HL-60 (cell line): ENCODE data around the gene TNIK.

Experiments
- DNase-seq, 2 experiments: peaks; one replicate each; pipeline ENCODE4 v3.0.0-alpha.2; 2010 to 2020; ENCODE audit warnings: low read depth in 1 of 2, low spot score in 1 of 2
- H3K27ac ChIP-seq: fragments of 250-450 bp; sonication (Bioruptor Pico); replicated peaks from 2 replicates; pipeline ENCODE4 v1.5.1; 2020; ENCODE audit warnings: mild to moderate bottlenecking, moderate library complexity
- H3K27me3 ChIP-seq: fragments of 250-450 bp; sonication (Bioruptor Pico); 2 replicates; pipeline ENCODE4 v1.5.1; 2021; ENCODE audit warnings: mild to moderate bottlenecking, moderate library complexity; ENCODE audit not compliant: insufficient read depth, poor library complexity, severe bottlenecking
- H3K4me3 ChIP-seq: replicated peaks from 2 replicates; pipeline ENCODE4 v1.5.1; 2011; ENCODE audit warnings: mild to moderate bottlenecking, control low read depth, low read length; ENCODE audit not compliant: insufficient read depth
- GABPA ChIP-seq: IDR thresholded peaks from 2 replicates; pipeline ENCODE4 v1.6.1; 2012; ENCODE audit warnings: low read depth
- POLR2AphosphoS5 ChIP-seq: IDR thresholded peaks from 2 replicates; pipeline ENCODE4 v1.6.1; 2012; ENCODE audit warnings: low read depth
- SPI1 ChIP-seq: IDR thresholded peaks from 2 replicates; pipeline ENCODE4 v1.6.1; 2012; ENCODE audit warnings: low read depth, mild to moderate bottlenecking, borderline replicate concordance
- TF ChIP-seq, protein P1 (sequence below): IDR thresholded peaks from 2 replicates; pipeline ENCODE4 v1.6.1; 2012; ENCODE audit warnings: low read depth; ENCODE audit not compliant: insufficient replicate concordance
- TF ChIP-seq, protein P2 (sequence below): IDR thresholded peaks from one replicate; pipeline ENCODE4 v1.5.1; 2011; ENCODE audit warnings: low read length, control low read depth, inconsistent platforms; ENCODE audit not compliant: insufficient read depth

The TNIK gene

DNA sequence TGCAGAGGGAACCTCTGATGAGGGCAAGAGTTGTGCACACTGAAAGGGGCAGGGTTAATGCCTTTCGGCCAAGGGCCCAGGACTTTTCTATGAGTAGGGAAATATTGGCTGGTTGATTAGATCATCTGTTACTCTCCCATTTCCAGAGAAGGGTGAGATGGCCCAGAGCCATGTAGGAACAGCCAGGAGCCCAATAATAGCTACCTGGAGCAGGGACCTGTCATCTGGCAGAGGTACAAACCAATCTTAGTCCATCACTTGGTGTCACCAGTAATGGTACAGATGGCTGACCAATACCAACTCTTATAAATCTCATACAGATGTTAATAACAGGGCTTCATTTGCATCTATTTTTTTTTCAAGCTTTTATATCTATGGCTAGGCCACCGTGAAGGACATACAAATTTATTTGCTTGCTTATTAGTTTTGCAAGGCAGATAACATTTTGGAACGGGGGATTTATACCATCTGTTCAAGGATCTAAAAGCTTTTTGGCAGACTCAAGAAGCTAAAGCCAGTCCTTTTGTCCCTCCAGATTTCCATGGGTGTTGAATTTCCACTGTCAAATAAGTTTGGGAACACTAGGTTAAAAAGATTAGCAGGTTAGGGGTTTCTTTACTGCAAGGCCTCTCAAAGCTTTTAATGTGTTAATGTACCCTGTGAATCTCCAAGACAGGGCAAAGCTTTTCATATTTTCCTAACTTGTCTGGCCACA is 79.3 kb downstream of the TNIK start:
- DNase-seq = no peak
- no peak overlapping the region for H3K27ac ChIP-seq
- no peaks in the 10 kb centered on the region for H3K27me3 ChIP-seq
- no peak overlapping the region for H3K4me3 ChIP-seq
- TF ChIP-seq POLR2AphosphoS5 (no peak), GABPA (no peak), SPI1 (no peak)
- TF ChIP-seq, protein P1, sequence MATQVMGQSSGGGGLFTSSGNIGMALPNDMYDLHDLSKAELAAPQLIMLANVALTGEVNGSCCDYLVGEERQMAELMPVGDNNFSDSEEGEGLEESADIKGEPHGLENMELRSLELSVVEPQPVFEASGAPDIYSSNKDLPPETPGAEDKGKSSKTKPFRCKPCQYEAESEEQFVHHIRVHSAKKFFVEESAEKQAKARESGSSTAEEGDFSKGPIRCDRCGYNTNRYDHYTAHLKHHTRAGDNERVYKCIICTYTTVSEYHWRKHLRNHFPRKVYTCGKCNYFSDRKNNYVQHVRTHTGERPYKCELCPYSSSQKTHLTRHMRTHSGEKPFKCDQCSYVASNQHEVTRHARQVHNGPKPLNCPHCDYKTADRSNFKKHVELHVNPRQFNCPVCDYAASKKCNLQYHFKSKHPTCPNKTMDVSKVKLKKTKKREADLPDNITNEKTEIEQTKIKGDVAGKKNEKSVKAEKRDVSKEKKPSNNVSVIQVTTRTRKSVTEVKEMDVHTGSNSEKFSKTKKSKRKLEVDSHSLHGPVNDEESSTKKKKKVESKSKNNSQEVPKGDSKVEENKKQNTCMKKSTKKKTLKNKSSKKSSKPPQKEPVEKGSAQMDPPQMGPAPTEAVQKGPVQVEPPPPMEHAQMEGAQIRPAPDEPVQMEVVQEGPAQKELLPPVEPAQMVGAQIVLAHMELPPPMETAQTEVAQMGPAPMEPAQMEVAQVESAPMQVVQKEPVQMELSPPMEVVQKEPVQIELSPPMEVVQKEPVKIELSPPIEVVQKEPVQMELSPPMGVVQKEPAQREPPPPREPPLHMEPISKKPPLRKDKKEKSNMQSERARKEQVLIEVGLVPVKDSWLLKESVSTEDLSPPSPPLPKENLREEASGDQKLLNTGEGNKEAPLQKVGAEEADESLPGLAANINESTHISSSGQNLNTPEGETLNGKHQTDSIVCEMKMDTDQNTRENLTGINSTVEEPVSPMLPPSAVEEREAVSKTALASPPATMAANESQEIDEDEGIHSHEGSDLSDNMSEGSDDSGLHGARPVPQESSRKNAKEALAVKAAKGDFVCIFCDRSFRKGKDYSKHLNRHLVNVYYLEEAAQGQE = no peak
- TF ChIP-seq, protein P2, sequence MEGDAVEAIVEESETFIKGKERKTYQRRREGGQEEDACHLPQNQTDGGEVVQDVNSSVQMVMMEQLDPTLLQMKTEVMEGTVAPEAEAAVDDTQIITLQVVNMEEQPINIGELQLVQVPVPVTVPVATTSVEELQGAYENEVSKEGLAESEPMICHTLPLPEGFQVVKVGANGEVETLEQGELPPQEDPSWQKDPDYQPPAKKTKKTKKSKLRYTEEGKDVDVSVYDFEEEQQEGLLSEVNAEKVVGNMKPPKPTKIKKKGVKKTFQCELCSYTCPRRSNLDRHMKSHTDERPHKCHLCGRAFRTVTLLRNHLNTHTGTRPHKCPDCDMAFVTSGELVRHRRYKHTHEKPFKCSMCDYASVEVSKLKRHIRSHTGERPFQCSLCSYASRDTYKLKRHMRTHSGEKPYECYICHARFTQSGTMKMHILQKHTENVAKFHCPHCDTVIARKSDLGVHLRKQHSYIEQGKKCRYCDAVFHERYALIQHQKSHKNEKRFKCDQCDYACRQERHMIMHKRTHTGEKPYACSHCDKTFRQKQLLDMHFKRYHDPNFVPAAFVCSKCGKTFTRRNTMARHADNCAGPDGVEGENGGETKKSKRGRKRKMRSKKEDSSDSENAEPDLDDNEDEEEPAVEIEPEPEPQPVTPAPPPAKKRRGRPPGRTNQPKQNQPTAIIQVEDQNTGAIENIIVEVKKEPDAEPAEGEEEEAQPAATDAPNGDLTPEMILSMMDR = no peak

DNA sequence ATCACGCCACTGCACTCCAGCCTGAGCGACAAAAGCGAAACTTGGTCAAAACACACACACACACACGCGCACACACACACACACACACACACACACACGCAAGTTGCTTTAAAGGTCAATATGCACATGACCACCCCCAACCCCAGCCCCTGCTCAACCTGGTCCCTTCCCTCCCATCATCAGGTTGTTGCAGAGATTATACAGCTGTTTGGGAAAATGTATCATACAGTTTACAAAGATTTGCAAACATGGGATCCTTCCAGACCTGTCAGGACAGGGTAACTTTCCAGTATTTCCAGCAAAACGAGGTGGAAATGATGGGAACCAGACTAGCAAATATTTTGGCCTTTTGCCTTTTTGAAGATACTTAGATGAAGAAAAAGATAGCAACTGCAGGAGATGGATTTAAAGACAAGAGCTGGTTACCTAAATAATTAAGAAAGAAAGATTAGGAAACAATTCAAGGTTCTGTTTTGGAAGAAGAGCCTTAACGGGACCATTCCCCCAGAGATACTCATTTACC is 80.2 kb downstream of the TNIK start:
- no peak for DNase-seq
- H3K4me3 ChIP-seq = no peak overlapping the region
- H3K27me3 ChIP-seq = no peaks in the 10 kb centered on the region
- H3K27ac ChIP-seq = no peak overlapping the region
- TF ChIP-seq, protein P1 = no peak
- TF ChIP-seq POLR2AphosphoS5 (no peak), SPI1 (no peak), GABPA (no peak)
- TF ChIP-seq, protein P2 = no peak

DNA sequence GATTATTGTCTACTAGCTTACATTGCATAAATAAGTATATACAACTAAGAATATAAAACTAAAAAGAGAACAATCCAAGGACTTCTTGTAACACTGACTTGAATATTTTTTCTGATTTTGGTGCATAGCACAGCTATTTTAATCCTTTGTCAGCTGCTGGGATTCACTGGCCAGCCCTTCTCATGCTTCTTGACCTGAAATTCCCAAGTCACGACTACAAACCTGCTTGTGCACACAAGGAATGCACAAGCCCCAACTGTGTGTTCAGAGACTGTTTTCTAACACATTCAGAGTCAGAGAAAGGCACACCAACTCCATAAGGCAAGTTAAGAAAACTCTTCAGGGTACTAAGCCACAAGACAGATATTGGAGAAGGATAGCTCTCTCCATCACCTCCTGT is 80.9 kb downstream of the TNIK start:
- H3K27ac ChIP-seq = no peak overlapping the region
- H3K27me3 ChIP-seq = no peaks in the 10 kb centered on the region
- no peak overlapping the region for H3K4me3 ChIP-seq
- no peak for DNase-seq
- no peak for TF ChIP-seq POLR2AphosphoS5
- no peak for TF ChIP-seq SPI1
- TF ChIP-seq GABPA = no peak
- TF ChIP-seq, protein P1 = no peak
- TF ChIP-seq, protein P2 = no peak
